T-cell (primary cell): ENCODE data around the gene SLC30A10. TPM values are rescaled to one million over a fixed set of nuclear protein-coding genes. Genes with fewer than 3 reads are reported as not detected.

Experiments
- total RNA-seq, 35 experiments: library from RNA in 6 of 35; stranded (reverse) in 6 of 35; fragments of 120-200 nt in 1 of 35; gene quantifications; one replicate each; pipeline versions ENCODE4 v1.2.1 to v1.2.4 and lab custom pipeline; 2013 to 2026

Gene SLC30A10
- total RNA-seq, 5 donors from 2014 or later (not counting 1 experiment from before 2014, with no cell fraction given): 0.06 to 0.09 TPM; not detected in 3

Other genes starting within 250 kb of the SLC30A10 start
- gene EPRS1, start 117.9 kb upstream of the SLC30A10 start, total RNA-seq: 10 to 100 TPM; 48.3 to 91.9 (median 86.9) TPM
- gene BPNT1, start 161.2 kb upstream of the SLC30A10 start, total RNA-seq: 10 to 100 TPM in 4 of 5 donors, 1 to 10 TPM in 1; 8.5 to 16.8 (median 14.3) TPM
- gene IARS2, start 165.6 kb upstream of the SLC30A10 start, total RNA-seq: 10 to 100 TPM; 35.4 to 43.2 (median 42.3) TPM